Activated CD8-positive, alpha-beta T cell treated with anti-CD3 and anti-CD28 coated beads for 36 hours (primary cell): ENCODE data around the gene ANXA5. TPM values are rescaled to one million over a fixed set of nuclear protein-coding genes. Genes with fewer than 3 reads are reported as not detected.

Experiments used
- ATAC-seq: fragments of 200-7000 bp; cut with Tn5 transposase; one replicate; pipeline ENCODE4 v1.10.0; 2021; ENCODE audit warnings: mild to moderate bottlenecking, moderate library complexity
- CTCF ChIA-PET: fragments of 350-600 bp; sonication (Branson Sonifier 250); formaldehyde crosslinking; loops from one replicate; lab custom pipeline; 2021; ENCODE audit warnings: antibody characterized with exemption; lab: Charles Lee
- POLR2A ChIA-PET: fragments of 350-600 bp; sonication (Branson Sonifier 250); formaldehyde crosslinking; loops from one replicate; lab custom pipeline; 2021; ENCODE audit warnings: antibody characterized with exemption; lab: Charles Lee
- DNase-seq: peaks from one replicate; pipeline ENCODE4 v3.0.0-alpha.2; 2020
- H3K27ac Mint-ChIP-seq: one replicate; pipeline ENCODE4 v1.8.0; 2021; ENCODE audit warnings: mild to moderate bottlenecking, mixed read lengths
- H3K27me3 Mint-ChIP-seq: one replicate; pipeline ENCODE4 v1.8.0; 2021; ENCODE audit warnings: mixed read lengths
- H3K36me3 Mint-ChIP-seq: one replicate; pipeline ENCODE4 v1.8.0; 2021; ENCODE audit warnings: low read depth, mixed read lengths
- H3K4me1 Mint-ChIP-seq: one replicate; pipeline ENCODE4 v1.8.0; 2021; ENCODE audit warnings: low read depth, mixed read lengths
- H3K4me3 Mint-ChIP-seq: one replicate; pipeline ENCODE4 v1.8.0; 2021; ENCODE audit warnings: mild to moderate bottlenecking, moderate library complexity, mixed read lengths
- H3K9me3 Mint-ChIP-seq: one replicate; pipeline ENCODE4 v1.8.0; 2021; ENCODE audit warnings: mixed read lengths
- intact Hi-C: fragments of 100-400 bp; cut with micrococcal nuclease; formaldehyde crosslinking; loops from one replicate; pipeline ENCODE4 v1.10.0; 2022
- total RNA-seq, 2 experiments: library from RNA; stranded (reverse); gene quantifications; one replicate each; pipeline ENCODE4 v1.2.3, GENCODE V29; 2021
- TF ChIP-seq, protein P1 (sequence below): fragments of 200-600 bp; IDR thresholded peaks from one replicate; pipeline ENCODE4 v1.8.0; 2022; ENCODE audit warnings: antibody characterized with exemption, mild to moderate bottlenecking

The ANXA5 gene
- total RNA-seq, 2 experiments from 2014 or later: 31.4 to 34.1 TPM

DNA sequence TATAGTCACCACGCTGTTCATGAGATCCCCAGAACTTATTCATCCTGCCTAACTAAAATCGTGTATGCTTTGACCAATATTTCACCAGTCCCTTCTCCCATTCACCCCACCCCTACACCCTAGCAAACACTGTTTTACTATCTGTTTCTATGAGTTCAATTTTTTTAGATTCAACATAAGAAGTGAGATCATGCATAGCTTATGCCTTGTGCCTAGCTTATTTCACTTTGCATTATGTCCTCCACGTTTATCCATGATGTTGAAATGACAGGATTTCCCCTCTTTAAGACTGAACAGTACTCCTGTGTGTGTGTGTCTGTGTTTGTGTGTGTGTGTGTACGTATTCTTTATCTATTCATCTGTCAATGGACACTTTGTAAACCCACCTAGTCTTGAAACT, 16.8 kb downstream of the ANXA5 start:
- TF ChIP-seq, protein P1, sequence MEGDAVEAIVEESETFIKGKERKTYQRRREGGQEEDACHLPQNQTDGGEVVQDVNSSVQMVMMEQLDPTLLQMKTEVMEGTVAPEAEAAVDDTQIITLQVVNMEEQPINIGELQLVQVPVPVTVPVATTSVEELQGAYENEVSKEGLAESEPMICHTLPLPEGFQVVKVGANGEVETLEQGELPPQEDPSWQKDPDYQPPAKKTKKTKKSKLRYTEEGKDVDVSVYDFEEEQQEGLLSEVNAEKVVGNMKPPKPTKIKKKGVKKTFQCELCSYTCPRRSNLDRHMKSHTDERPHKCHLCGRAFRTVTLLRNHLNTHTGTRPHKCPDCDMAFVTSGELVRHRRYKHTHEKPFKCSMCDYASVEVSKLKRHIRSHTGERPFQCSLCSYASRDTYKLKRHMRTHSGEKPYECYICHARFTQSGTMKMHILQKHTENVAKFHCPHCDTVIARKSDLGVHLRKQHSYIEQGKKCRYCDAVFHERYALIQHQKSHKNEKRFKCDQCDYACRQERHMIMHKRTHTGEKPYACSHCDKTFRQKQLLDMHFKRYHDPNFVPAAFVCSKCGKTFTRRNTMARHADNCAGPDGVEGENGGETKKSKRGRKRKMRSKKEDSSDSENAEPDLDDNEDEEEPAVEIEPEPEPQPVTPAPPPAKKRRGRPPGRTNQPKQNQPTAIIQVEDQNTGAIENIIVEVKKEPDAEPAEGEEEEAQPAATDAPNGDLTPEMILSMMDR: no peak
- ChIA-PET POLR2A (interaction anchor here (0.8 kb wide), 1 partner anchor 45 kb away, joined by 3 read pairs; no protein-coding TSS in a partner anchor), CTCF (no interaction called here)
- no peak overlapping the region for H3K27ac Mint-ChIP-seq
- no peak overlapping the region for H3K4me3 Mint-ChIP-seq
- H3K36me3 Mint-ChIP-seq: peaks cover 8% of the 10 kb centered on the region
- DNase-seq (no peak), ATAC-seq (no peak)
- H3K9me3 Mint-ChIP-seq: no peaks in the 10 kb centered on the region
- no peaks in the 10 kb centered on the region for H3K4me1 Mint-ChIP-seq
- no peaks in the 10 kb centered on the region for H3K27me3 Mint-ChIP-seq
- intact Hi-C loops: no loop called here

DNA sequence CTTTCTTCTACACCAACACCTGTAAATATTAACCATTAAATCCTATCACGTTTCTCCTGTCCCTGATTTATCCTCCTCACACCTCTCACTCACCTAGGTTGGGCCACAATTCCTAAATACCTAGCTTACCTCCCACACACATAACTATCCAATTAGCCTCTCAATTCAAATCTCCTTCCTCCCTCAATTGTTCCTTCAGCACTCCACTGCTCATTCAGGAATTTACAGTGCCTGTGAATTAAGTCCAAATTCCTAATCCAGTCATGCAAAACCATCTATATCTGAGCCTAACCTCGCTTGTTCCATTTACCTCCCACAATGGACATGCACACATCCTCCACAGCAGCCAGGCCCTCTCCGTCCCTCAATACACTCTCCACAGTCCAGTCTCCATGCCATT, 17.5 kb downstream of the ANXA5 start:
- no peak overlapping the region for H3K27ac Mint-ChIP-seq
- H3K9me3 Mint-ChIP-seq: no peaks in the 10 kb centered on the region
- intact Hi-C loops: no loop called here
- no peaks in the 10 kb centered on the region for H3K27me3 Mint-ChIP-seq
- TF ChIP-seq, protein P1: no peak
- no peaks in the 10 kb centered on the region for H3K4me1 Mint-ChIP-seq
- peaks cover 8% of the 10 kb centered on the region for H3K36me3 Mint-ChIP-seq
- ATAC-seq (no peak), DNase-seq (no peak)
- no peak overlapping the region for H3K4me3 Mint-ChIP-seq
- ChIA-PET POLR2A (no interaction called here), CTCF (interaction anchor here (1.1 kb wide), 1 partner anchor 256 kb away, joined by 3 read pairs; no protein-coding TSS in a partner anchor)

DNA sequence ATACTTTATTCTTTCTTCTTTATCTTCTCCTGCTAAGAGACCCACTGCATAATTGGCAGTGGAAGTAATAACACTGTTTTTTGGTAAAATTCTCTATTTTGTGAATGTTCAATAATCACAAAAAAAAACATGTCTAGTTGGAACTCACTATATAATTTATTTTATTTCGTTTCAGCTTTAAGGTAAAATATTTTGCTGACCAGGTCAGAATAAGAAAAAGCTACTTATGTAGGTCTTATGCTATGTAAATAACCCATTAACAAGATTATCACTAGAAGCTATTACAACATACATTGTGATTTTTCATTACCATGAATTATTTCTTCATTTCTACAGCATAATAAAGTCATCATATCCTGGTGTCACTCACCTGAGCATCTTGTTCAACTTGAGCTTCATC, 19.3 kb downstream of the ANXA5 start:
- ATAC-seq (no peak), DNase-seq (no peak)
- no peak overlapping the region for H3K4me3 Mint-ChIP-seq
- H3K27me3 Mint-ChIP-seq: no peaks in the 10 kb centered on the region
- CTCF ChIA-PET: no interaction called here
- H3K27ac Mint-ChIP-seq: no peak overlapping the region
- TF ChIP-seq, protein P1: no peak
- H3K4me1 Mint-ChIP-seq: no peaks in the 10 kb centered on the region
- POLR2A ChIA-PET: no interaction called here
- intact Hi-C loops: no loop called here
- H3K9me3 Mint-ChIP-seq: no peaks in the 10 kb centered on the region
- H3K36me3 Mint-ChIP-seq: peaks cover 6% of the 10 kb centered on the region

DNA sequence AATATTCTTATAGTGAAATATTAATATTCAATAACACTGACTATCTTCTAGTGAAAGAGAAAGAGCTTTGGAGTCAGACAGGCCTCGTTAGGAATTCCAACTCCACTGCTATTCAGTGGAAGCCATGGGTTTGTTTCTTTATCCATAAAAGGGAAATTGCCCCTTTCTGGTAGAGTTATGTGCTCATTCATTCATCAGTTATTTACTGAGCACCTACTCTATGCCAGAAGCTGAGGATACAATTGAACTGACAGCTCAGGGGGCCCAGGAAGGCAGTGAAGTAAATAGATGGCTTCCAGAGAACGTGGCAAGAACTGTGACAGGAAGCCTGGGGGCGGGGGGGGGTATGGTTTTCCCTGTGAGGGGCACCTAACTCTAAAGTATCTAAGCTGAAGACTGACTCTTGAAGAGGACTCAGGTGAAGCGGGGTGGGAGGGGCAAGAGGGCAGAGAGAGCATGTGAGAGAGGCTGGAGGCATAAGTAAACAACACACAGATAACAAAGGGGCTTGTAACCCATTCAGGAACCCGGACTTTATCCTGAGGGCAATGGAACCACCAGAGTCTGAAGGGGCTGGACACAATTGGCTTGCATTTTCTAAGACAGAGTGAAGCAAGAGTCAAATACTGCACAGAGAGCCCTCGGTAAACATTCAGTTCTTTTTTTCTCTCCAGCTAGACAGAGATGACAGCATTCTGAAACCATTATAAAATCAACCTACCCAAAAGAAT, 20.3 kb downstream of the ANXA5 start:
- intact Hi-C loops: no loop called here
- CTCF ChIA-PET: no interaction called here
- no peaks in the 10 kb centered on the region for H3K27me3 Mint-ChIP-seq
- POLR2A ChIA-PET: interaction anchor here (1.2 kb wide), 1 partner anchor 9 kb away, joined by 3 read pairs; no protein-coding TSS in a partner anchor
- TF ChIP-seq, protein P1: no peak
- peaks cover 5% of the 10 kb centered on the region for H3K36me3 Mint-ChIP-seq
- no peak for DNase-seq
- ATAC-seq: no peak
- no peaks in the 10 kb centered on the region for H3K9me3 Mint-ChIP-seq
- H3K4me3 Mint-ChIP-seq: no peak overlapping the region
- H3K4me1 Mint-ChIP-seq: no peaks in the 10 kb centered on the region
- H3K27ac Mint-ChIP-seq: no peak overlapping the region

DNA sequence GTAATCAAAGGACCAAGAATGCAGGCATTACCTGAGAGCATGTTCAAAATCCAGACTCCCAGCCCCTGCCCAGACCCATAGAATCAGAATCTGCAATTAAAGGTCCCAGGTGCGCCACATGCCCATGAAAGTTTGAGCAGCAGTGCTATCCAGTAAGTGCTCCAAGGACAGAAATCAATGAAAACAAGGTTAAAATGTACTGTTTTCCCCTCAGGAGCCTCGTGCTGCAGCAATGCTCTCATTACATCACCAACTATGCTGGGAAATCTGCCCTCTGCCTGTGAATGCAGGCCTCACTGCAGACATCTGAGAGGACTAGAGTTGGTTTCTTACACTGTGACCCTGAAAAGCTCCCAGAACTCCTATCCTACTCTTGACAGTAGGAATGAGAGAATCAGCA, 21.1 kb downstream of the ANXA5 start:
- TF ChIP-seq, protein P1: no peak
- DNase-seq: no peak
- POLR2A ChIA-PET: interaction anchor here (1.2 kb wide), 1 partner anchor 10 kb away, joined by 3 read pairs; no protein-coding TSS in a partner anchor
- peaks cover 4% of the 10 kb centered on the region for H3K36me3 Mint-ChIP-seq
- no peaks in the 10 kb centered on the region for H3K9me3 Mint-ChIP-seq
- CTCF ChIA-PET: no interaction called here
- H3K27ac Mint-ChIP-seq: no peak overlapping the region
- H3K4me3 Mint-ChIP-seq: no peak overlapping the region
- intact Hi-C loops: no loop called here
- no peak for ATAC-seq
- H3K4me1 Mint-ChIP-seq: no peaks in the 10 kb centered on the region
- no peaks in the 10 kb centered on the region for H3K27me3 Mint-ChIP-seq
